AG04450 (cell line): Measurements from ENCODE around the gene ZFYVE28. TPM values are rescaled to one million over a fixed set of nuclear protein-coding genes. Genes with fewer than 3 reads are reported as not detected.
"Not testable (repeated sequence)": the region's sequence is repeated elsewhere in the genome, so short reads cannot be mapped to it uniquely, and the experiment has no call there.

Experiments
- CTCF ChIA-PET: fragments of 300-600, 350-600 bp; formaldehyde crosslinking; extraction: SDS; loops from one replicate; lab custom pipeline; 2022; ENCODE audit warnings: antibody characterized with exemption, inconsistent platforms; lab: Charles Lee
- POLR2A ChIA-PET: fragments of 350-600 bp; formaldehyde crosslinking; extraction: SDS; loops from one replicate; lab custom pipeline; 2021; ENCODE audit warnings: antibody characterized with exemption, inconsistent platforms; lab: Yijun Ruan, JAX
- DNase-seq: peaks from one replicate; pipeline ENCODE4 v3.0.0-alpha.2; 2011; ENCODE audit warnings: low read depth, low spot score
- H3K27ac ChIP-seq: one replicate; pipeline ENCODE4 v1.5.1; 2012; ENCODE audit warnings: low read depth, low read length, control low read depth
- H3K27me3 ChIP-seq: one replicate; pipeline ENCODE4 v1.6.0; 2012; ENCODE audit warnings: low read length; ENCODE audit not compliant: control insufficient read depth, insufficient read depth
- H3K4me3 ChIP-seq: 2 replicates; pipeline ENCODE4 v1.5.1; 2011; ENCODE audit warnings: mild to moderate bottlenecking, low read depth, low read length, control low read depth
- H3K9me3 ChIP-seq: 2 replicates; pipeline ENCODE4 v1.5.1; 2012; ENCODE audit warnings: low read length; ENCODE audit not compliant: control insufficient read depth, insufficient read depth
- CTCF ChIP-seq: IDR thresholded peaks from 2 replicates; pipeline ENCODE4 v1.5.1; 2011; ENCODE audit warnings: low read depth, low read length, control low read depth, inconsistent platforms
- polyA plus RNA-seq: library from polyadenylated mRNA; depleted of rRNA; stranded (reverse); fragments of >200 nt; gene quantifications from 2 replicates; pipeline ENCODE4 v1.2.3, GENCODE V29; 2011

Gene ZFYVE28
- polyA plus RNA-seq, 1 experiment = 2.2 TPM

GRCh38 chr4:2432991-2433530, 14.6 kb upstream of the ZFYVE28 start:
- Histone ChIP-seq H3K27me3 (peaks cover 12% of the 10 kb centered on the region), H3K9me3 (peaks cover 17% of the 10 kb centered on the region), H3K4me3 (no peak overlapping the region), H3K27ac (no peak overlapping the region)
- TF ChIP-seq CTCF = no peak
- ChIA-PET CTCF (interaction anchor here (0.6 kb wide), 1 partner anchor 22 kb away, joined by 5 read pairs; no protein-coding TSS in a partner anchor), POLR2A (interaction anchor here (0.6 kb wide), 1 partner anchor 573 kb away, joined by 3 read pairs; no protein-coding TSS in a partner anchor)
- DNase-seq = no peak

- TF ChIP-seq CTCF = no peak
- no peak for DNase-seq
- ChIA-PET POLR2A (no interaction called here), CTCF (interaction anchor here (1.3 kb wide), 1 partner anchor 212 kb away, joined by 5 read pairs; no protein-coding TSS in a partner anchor)
- Histone ChIP-seq H3K4me3 (no peak overlapping the region), H3K27ac (peak overlapping the region; percentile 11), H3K9me3 (peaks cover 17% of the 10 kb centered on the region), H3K27me3 (peaks cover 13% of the 10 kb centered on the region)
These were observed 13.6 kb upstream of the ZFYVE28 start for GRCh38 chr4:2432004-2432403.

GRCh38 chr4:2429945-2430757, 11.7 kb upstream of the ZFYVE28 start:
- Histone ChIP-seq H3K27me3 (peaks cover 14% of the 10 kb centered on the region), H3K9me3 (peaks cover 17% of the 10 kb centered on the region)
- POLR2A ChIA-PET, CTCF ChIA-PET, H3K27ac ChIP-seq, H3K4me3 ChIP-seq: not testable (repeated sequence)
- DNase-seq = peak; percentile 11

- peaks cover 5% of the 10 kb centered on the region for H3K27me3 ChIP-seq
- CTCF ChIA-PET = interaction anchor here (0.9 kb wide), 1 partner anchor 529 kb away, joined by 3 read pairs; no protein-coding TSS in a partner anchor
- POLR2A ChIA-PET = no interaction called here
- no peak for TF ChIP-seq CTCF
- no peak overlapping the region for H3K27ac ChIP-seq
- no peak for DNase-seq
- H3K9me3 ChIP-seq = peaks cover 17% of the 10 kb centered on the region
- no peak overlapping the region for H3K4me3 ChIP-seq
These were observed 10.2 kb upstream of the ZFYVE28 start for GRCh38 chr4:2428496-2429213.
